Lower lobe of right lung (tissue), 2 donors: ENCODE results near the gene KIZ. TPM values are rescaled to one million over a fixed set of nuclear protein-coding genes. Genes with fewer than 3 reads are reported as not detected.
A peak's percentile ranks its signal among the peaks of the same experiment; 100 is the strongest.

ENCODE experiments used
- ATAC-seq, 2 donors: fragments of 200-7000 bp; cut with Tn5 transposase; one replicate each; pipeline ENCODE4 v1.9.1; 2020 to 2022; ENCODE audit warnings: mild to moderate bottlenecking in 2 of 2, moderate library complexity in 2 of 2
- DNase-seq: peaks from one replicate; pipeline ENCODE4 v3.0.0-alpha.2; 2020
- H3K27ac ChIP-seq: fragments of 200-600 bp; one replicate; pipeline ENCODE4 v1.8.0; 2022
- H3K27me3 ChIP-seq: fragments of 200-600 bp; one replicate; pipeline ENCODE4 v1.8.0; 2022; ENCODE audit warnings: low read depth
- H3K36me3 ChIP-seq: fragments of 200-600 bp; one replicate; pipeline ENCODE4 v1.8.0; 2022; ENCODE audit warnings: mild to moderate bottlenecking
- H3K4me1 ChIP-seq: fragments of 200-600 bp; one replicate; pipeline ENCODE4 v1.8.0; 2022
- H3K4me3 ChIP-seq: fragments of 200-600 bp; one replicate; pipeline ENCODE4 v1.8.0; 2022; ENCODE audit warnings: mild to moderate bottlenecking
- H3K9me3 ChIP-seq: fragments of 200-600 bp; one replicate; pipeline ENCODE4 v1.8.0; 2022
- intact Hi-C: fragments of 100-400 bp; cut with DNase I; formaldehyde crosslinking; loops from one replicate; pipeline ENCODE4 v1.11.0; 2022
- total RNA-seq: library from RNA; stranded (reverse); fragmentation: NEBNext Ultra II Directional; extraction: Animal tissue kit (Norgen Biotek cat#: 25700); gene quantifications from one replicate; pipeline ENCODE4 v1.2.1, GENCODE V29; 2021
- TF ChIP-seq, protein P1 (sequence below): fragments of 200-600 bp; IDR thresholded peaks from one replicate; pipeline ENCODE4 v1.8.0; 2022; ENCODE audit warnings: antibody characterized with exemption, mild to moderate bottlenecking
- donor health status: DM: no; HTN: yes; CAD: no; lungs with severe emphysema.

Gene KIZ
- total RNA-seq, 1 donor from 2014 or later: 19.2 TPM

DNA sequence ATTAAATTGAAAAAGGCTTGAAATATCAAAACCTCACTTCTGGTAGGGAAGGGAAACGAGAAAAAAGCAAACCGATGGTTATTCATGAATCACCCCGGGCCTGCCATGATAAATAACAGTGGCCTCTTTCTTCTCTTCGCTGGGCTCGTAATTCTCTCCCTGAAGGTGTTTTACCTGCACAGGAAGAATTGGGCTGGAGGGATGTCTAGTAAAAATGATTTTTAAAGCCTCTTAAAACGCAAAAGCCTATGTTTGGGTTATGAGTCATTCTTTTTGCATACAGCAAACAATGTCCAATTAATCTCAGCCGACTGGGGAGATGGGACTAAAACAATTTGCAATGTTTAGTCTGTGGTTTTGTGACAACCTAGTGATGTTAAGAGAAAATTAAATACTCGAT, 36.5 kb upstream of the KIZ start:
- H3K9me3 ChIP-seq: no peaks in the 10 kb centered on the region
- DNase-seq: no peak
- no peak overlapping the region for H3K4me3 ChIP-seq
- peaks cover 43% of the 10 kb centered on the region for H3K27me3 ChIP-seq
- TF ChIP-seq, protein P1, sequence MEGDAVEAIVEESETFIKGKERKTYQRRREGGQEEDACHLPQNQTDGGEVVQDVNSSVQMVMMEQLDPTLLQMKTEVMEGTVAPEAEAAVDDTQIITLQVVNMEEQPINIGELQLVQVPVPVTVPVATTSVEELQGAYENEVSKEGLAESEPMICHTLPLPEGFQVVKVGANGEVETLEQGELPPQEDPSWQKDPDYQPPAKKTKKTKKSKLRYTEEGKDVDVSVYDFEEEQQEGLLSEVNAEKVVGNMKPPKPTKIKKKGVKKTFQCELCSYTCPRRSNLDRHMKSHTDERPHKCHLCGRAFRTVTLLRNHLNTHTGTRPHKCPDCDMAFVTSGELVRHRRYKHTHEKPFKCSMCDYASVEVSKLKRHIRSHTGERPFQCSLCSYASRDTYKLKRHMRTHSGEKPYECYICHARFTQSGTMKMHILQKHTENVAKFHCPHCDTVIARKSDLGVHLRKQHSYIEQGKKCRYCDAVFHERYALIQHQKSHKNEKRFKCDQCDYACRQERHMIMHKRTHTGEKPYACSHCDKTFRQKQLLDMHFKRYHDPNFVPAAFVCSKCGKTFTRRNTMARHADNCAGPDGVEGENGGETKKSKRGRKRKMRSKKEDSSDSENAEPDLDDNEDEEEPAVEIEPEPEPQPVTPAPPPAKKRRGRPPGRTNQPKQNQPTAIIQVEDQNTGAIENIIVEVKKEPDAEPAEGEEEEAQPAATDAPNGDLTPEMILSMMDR: no peak
- no peaks in the 10 kb centered on the region for H3K4me1 ChIP-seq
- intact Hi-C loops: no loop called here
- H3K27ac ChIP-seq: no peak overlapping the region
- ATAC-seq: no peak
- no peaks in the 10 kb centered on the region for H3K36me3 ChIP-seq

DNA sequence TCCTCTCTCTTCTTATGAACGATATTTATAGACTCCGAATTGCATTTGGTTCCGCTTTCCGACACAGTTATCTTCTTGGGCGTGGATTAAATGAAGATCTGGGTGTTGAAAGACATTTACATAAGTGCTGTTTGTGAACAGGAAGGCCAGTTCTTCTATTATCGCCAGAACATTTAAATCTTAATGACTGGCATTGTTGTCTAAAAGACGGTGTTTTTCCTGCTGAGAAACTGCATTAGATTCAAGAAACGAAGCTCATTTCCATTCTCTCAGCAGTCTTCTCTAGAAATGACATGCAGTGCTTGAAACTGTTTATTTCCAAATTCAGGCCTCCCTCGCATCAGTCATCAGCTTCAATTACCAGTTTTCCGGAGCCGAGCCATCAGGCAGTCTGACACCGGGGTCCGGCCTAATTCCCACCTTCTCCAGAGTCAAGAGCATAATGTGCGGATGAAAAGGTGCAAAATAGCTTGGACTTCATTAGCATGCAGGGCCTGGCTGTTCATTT, 35.7 kb upstream of the KIZ start:
- Histone ChIP-seq H3K27me3 (peaks cover 48% of the 10 kb centered on the region), H3K4me1 (no peaks in the 10 kb centered on the region), H3K4me3 (no peak overlapping the region), H3K27ac (no peak overlapping the region), H3K9me3 (no peaks in the 10 kb centered on the region), H3K36me3 (no peaks in the 10 kb centered on the region)
- intact Hi-C loops: no loop called here
- DNase-seq: no peak
- TF ChIP-seq, protein P1: no peak
- no peak for ATAC-seq

DNA sequence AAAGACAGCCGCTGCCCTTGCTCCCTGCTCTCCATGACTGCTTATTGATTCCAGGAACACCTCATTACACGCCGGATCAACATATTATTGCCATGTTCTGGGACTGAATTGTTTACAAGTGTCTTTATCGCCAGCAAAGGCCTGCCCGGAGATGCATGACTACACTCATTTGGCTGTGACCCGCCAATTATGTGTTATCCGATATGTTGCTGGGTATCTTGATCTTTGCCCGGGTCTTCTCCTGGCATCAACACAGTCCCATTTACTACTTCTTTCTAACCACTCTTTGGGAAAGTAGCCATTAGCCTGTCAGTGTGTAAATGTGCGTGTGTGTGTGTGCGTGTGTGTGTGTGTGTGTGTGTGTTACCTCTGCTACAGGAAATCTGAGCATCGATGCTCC, 35.2 kb upstream of the KIZ start:
- no peaks in the 10 kb centered on the region for H3K36me3 ChIP-seq
- no peaks in the 10 kb centered on the region for H3K4me1 ChIP-seq
- no peak overlapping the region for H3K27ac ChIP-seq
- TF ChIP-seq, protein P1: no peak
- H3K27me3 ChIP-seq: peaks cover 48% of the 10 kb centered on the region
- no peaks in the 10 kb centered on the region for H3K9me3 ChIP-seq
- ATAC-seq (no peak), DNase-seq (no peak)
- intact Hi-C loops: no loop called here
- no peak overlapping the region for H3K4me3 ChIP-seq

DNA sequence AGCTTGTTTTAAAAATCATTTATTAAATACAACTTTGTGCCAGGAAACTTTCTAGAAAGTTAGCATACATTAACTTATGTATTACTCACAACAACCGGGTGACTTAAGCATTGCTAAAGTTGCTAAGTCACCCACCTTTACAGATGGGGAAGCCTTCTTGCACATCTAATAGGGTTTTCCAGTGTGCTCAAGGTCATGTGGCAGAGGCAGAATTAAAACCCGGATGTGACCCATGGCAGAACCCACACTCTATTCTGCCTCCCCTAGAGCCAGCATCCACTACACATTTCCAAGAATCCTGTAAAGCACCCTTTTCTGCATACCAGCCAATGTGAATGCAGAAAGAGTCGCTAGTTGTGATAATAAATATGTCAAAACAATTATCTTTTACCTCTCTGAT, 33.1 kb upstream of the KIZ start:
- Histone ChIP-seq H3K36me3 (no peaks in the 10 kb centered on the region), H3K9me3 (no peaks in the 10 kb centered on the region), H3K4me3 (no peak overlapping the region), H3K4me1 (no peaks in the 10 kb centered on the region), H3K27me3 (peaks cover 59% of the 10 kb centered on the region), H3K27ac (no peak overlapping the region)
- TF ChIP-seq, protein P1: no peak
- intact Hi-C loops: no loop called here
- no peak for DNase-seq
- ATAC-seq: no peak

DNA sequence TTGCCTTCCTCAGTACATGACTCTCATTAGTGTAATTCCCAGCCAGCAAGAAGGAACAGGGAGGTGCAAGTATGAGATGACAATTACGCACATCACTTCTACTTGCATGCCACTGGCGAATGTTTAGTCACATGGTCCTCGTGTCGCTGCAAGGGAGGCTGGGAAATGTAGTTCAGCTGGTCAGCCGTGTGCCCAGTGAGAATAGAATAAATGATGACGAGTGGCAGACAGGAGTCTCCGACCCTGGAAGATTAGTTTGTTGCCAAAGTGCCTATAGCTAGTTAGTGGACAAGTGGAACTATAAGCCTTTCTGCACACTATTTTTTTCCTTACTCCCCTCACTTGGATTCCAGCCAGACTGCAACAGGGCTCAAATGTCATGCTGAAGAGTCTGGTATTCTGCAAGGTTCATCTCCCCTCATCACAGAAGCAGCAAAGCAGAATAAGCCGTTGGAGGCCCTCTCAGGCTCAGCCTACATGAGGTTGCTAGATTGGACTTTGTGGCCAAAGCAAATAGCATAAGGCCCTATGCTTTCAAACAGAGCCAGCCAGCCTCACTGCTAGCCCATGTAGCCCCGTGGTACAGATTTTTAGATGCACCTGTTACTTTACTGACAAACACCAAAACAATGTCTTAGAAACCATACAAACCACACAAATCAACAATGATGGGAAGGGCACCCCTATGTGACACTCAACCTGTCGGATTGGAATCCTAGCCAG, 29.4 kb upstream of the KIZ start:
- no peaks in the 10 kb centered on the region for H3K9me3 ChIP-seq
- H3K27me3 ChIP-seq: peaks cover 77% of the 10 kb centered on the region
- H3K4me1 ChIP-seq: peaks cover 21% of the 10 kb centered on the region
- ATAC-seq (peak; percentile 54 to 71), DNase-seq (no peak)
- no peak overlapping the region for H3K4me3 ChIP-seq
- intact Hi-C loops: no loop called here
- no peak overlapping the region for H3K27ac ChIP-seq
- no peaks in the 10 kb centered on the region for H3K36me3 ChIP-seq
- TF ChIP-seq, protein P1: no peak
